OCI-LY3 (cell line): ENCODE measurements around the gene TAF11L13.

Experiments used
- CTCF ChIP-seq: fragments of 200-600, 300-600 bp; sonication (generic); IDR thresholded peaks from 2 replicates; pipeline ENCODE4 v1.5.1; 2014; ENCODE audit warnings: antibody characterized with exemption, low read length, low read depth
- EZH2phosphoT487 ChIP-seq: fragments of 200-600 bp; shearing (Covaris generic); IDR thresholded peaks from 2 replicates; pipeline ENCODE4 v1.6.1; 2018; ENCODE audit warnings: antibody characterized with exemption, mixed run types, low read depth

- TF ChIP-seq CTCF (no peak), EZH2phosphoT487 (no peak)
These were observed 31.3 kb downstream of the TAF11L13 start for GRCh38 chr5:17663182-17663581.
